AML-193 (cell line): Measurements from ENCODE around the gene PPM1H.
"Not testable (repeated sequence)": the region's sequence is repeated elsewhere in the genome, so short reads cannot be mapped to it uniquely, and the experiment has no call there.

Source experiments
- DNase-seq, 2 experiments: peaks; one replicate each; lab custom pipeline; 2025; lab: John Stamatoyannopoulos, UW

Gene PPM1H

GRCh38 chr12:62683776-62684569, 251.0 kb downstream of the PPM1H start:
- DNase-seq, result no peak

GRCh38 chr12:62681306-62681705, 253.6 kb downstream of the PPM1H start:
- no peak for DNase-seq

- no peak for DNase-seq
Observed at GRCh38 chr12:62679608-62680007, 255.3 kb downstream of the PPM1H start.

GRCh38 chr12:62677355-62677754, 257.6 kb downstream of the PPM1H start:
- no peak for DNase-seq

- DNase-seq, result no peak
Observed at GRCh38 chr12:62676521-62677307, 258.2 kb downstream of the PPM1H start.

- no peak for DNase-seq
Observed at GRCh38 chr12:62673028-62673815, 261.7 kb downstream of the PPM1H start.

GRCh38 chr12:62670986-62671720, 263.8 kb downstream of the PPM1H start:
- DNase-seq, result no peak

- DNase-seq, result no peak
Observed at GRCh38 chr12:62668782-62669181, 266.2 kb downstream of the PPM1H start.

GRCh38 chr12:62664951-62665350, 270.0 kb downstream of the PPM1H start:
- DNase-seq, result not testable (repeated sequence)

GRCh38 chr12:62660756-62661155, 274.2 kb downstream of the PPM1H start:
- DNase-seq, result no peak

GRCh38 chr12:62659453-62660295, 275.3 kb downstream of the PPM1H start:
- no peak for DNase-seq

- DNase-seq, result no peak
Observed at GRCh38 chr12:62658910-62659309, 276.0 kb downstream of the PPM1H start.

- no peak for DNase-seq
Observed at GRCh38 chr12:62657363-62657632, 277.7 kb downstream of the PPM1H start.

- DNase-seq, result no peak
Observed at GRCh38 chr12:62656591-62657362, 278.2 kb downstream of the PPM1H start.

GRCh38 chr12:62655666-62656151, 279.2 kb downstream of the PPM1H start:
- no peak for DNase-seq

GRCh38 chr12:62654326-62655241, 280.4 kb downstream of the PPM1H start:
- no peak for DNase-seq

GRCh38 chr12:62653740-62654139, 281.2 kb downstream of the PPM1H start:
- DNase-seq, result no peak

- DNase-seq, result no peak
Observed at GRCh38 chr12:62653304-62653703, 281.6 kb downstream of the PPM1H start.

- no peak for DNase-seq
Observed at GRCh38 chr12:62651138-62651537, 283.8 kb downstream of the PPM1H start.
